Measurements from ENCODE around the gene MB21D2. TPM values are rescaled to one million over a fixed set of nuclear protein-coding genes. Genes with fewer than 3 reads are reported as not detected.

MB21D2 gene
- total RNA-seq, 1 experiment from 2014 or later: 26.0 TPM

GRCh38 chr3:192914848-192915247 is 2.8 kb downstream of the MB21D2 start:
- no peak for DNase-seq
- no peaks in the 10 kb centered on the region for H3K9me2 ChIP-seq (replicated peaks; ENCODE audit: low read length)
- peaks cover 30% of the 10 kb centered on the region for H4K20me1 ChIP-seq (ENCODE audit: low read length)
- H3F3A ChIP-seq (ENCODE audit: low read length, unreplicated experiment): no peaks in the 10 kb centered on the region
- peaks cover 32% of the 10 kb centered on the region for H3K4me1 ChIP-seq (ENCODE audit: insufficient read depth, low read length)
- BruUV-seq (replicated peaks): no TSS peak
- peak overlapping the region; percentile 96 for H3K9ac ChIP-seq (ENCODE audit: low read length)
- H3K36me3 ChIP-seq (ENCODE audit: low read depth, low read length): no peaks in the 10 kb centered on the region
- peak overlapping the region; percentile 15 for H3K27ac ChIP-seq (ENCODE audit: low read length)
- peak overlapping the region; percentile 99 for H3K4me3 ChIP-seq (ENCODE audit: low read length)
- no peaks in the 10 kb centered on the region for H3K27me3 ChIP-seq (ENCODE audit: low read length)
- ATAC-seq: no peak
- intact Hi-C loops (cut with micrococcal nuclease): loop anchor here (1.0 to 5.0 kb wide), 5 partner anchors 26 to 677 kb away; partner anchors contain the start of gene OPA1
- H2AFZ ChIP-seq (ENCODE audit: low read length): no peak overlapping the region
- H3K9me3 ChIP-seq (ENCODE audit: low read length): no peaks in the 10 kb centered on the region
- H3K79me2 ChIP-seq (ENCODE audit: low read length): peaks cover 86% of the 10 kb centered on the region
- ChIA-PET CTCF (interaction anchor here (0.5 to 1.4 kb wide), 10 partner anchors 26 to 353 kb away, joined by 3 to 17 read pairs (median 4); no protein-coding TSS in a partner anchor), POLR2A (ENCODE audit: unreplicated experiment) (interaction anchor here (0.7 to 1.6 kb wide), 4 partner anchors 28 to 98 kb away, joined by 3 to 8 read pairs (median 4); no protein-coding TSS in a partner anchor)
- TF ChIP-seq CTCF (conservative IDR thresholded peaks at IDR 0.05; ENCODE audit: low read depth, low read length): no peak
- no peak for TF ChIP-seq EZH2 (IDR thresholded peaks at IDR 0.05; ENCODE audit: low read length, unreplicated experiment)
- TF ChIP-seq EZH2phosphoT487 (IDR thresholded peaks at IDR 0.05; ENCODE audit: borderline replicate concordance, low read length): no peak
- peak overlapping the region; percentile 93 for H3K4me2 ChIP-seq (ENCODE audit: low read length)

- ChIA-PET CTCF (no interaction called here), POLR2A (ENCODE audit: unreplicated experiment) (interaction anchor here (0.7 kb wide), 1 partner anchor 25 kb away, joined by 4 read pairs; no protein-coding TSS in a partner anchor)
- no peak overlapping the region for H3K9ac ChIP-seq (ENCODE audit: low read length)
- H3K27ac ChIP-seq (ENCODE audit: low read length): no peak overlapping the region
- H3K4me3 ChIP-seq (ENCODE audit: low read length): no peak overlapping the region
- no peaks in the 10 kb centered on the region for H3K9me3 ChIP-seq (ENCODE audit: low read length)
- no TSS peak for BruUV-seq (replicated peaks)
- H3F3A ChIP-seq (ENCODE audit: low read length, unreplicated experiment): no peaks in the 10 kb centered on the region
- peaks cover 29% of the 10 kb centered on the region for H3K4me1 ChIP-seq (ENCODE audit: insufficient read depth, low read length)
- intact Hi-C loops (cut with micrococcal nuclease): no loop called here
- ATAC-seq (no peak), DNase-seq (no peak)
- H3K79me2 ChIP-seq (ENCODE audit: low read length): peaks cover 92% of the 10 kb centered on the region
- H3K4me2 ChIP-seq (ENCODE audit: low read length): peak overlapping the region; percentile 93
- H2AFZ ChIP-seq (ENCODE audit: low read length): no peak overlapping the region
- peaks cover 30% of the 10 kb centered on the region for H4K20me1 ChIP-seq (ENCODE audit: low read length)
- H3K36me3 ChIP-seq (ENCODE audit: low read depth, low read length): no peaks in the 10 kb centered on the region
- H3K9me2 ChIP-seq (replicated peaks; ENCODE audit: low read length): no peaks in the 10 kb centered on the region
- TF ChIP-seq CTCF (conservative IDR thresholded peaks at IDR 0.05; ENCODE audit: low read depth, low read length): no peak
- no peak for TF ChIP-seq EZH2 (IDR thresholded peaks at IDR 0.05; ENCODE audit: low read length, unreplicated experiment)
- TF ChIP-seq EZH2phosphoT487 (IDR thresholded peaks at IDR 0.05; ENCODE audit: borderline replicate concordance, low read length): no peak
- H3K27me3 ChIP-seq (ENCODE audit: low read length): no peaks in the 10 kb centered on the region
Observed at GRCh38 chr3:192913540-192913939, 4.1 kb downstream of the MB21D2 start.

DNA sequence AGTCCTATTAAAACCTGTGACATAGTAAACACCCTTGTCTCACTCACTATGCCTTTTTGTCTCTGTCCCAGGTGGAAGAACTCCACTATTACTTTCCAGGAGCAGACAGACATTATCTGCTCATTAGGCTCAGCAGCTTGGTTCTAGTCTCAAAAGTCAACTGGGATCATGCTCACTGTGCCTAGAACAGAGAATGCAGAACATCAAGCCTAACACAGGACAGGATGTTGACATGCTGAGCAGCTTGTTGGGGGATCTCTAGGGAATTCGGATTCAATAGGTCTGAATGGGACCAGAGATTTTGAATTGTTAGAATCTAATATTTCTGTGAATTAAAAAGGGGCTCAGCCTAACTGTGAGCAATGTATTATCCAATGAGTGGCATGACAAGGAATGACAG is 6.4 kb downstream of the MB21D2 start:
- H3K27ac ChIP-seq (ENCODE audit: low read length): no peak overlapping the region
- ChIA-PET POLR2A (ENCODE audit: unreplicated experiment) (no interaction called here), CTCF (no interaction called here)
- H4K20me1 ChIP-seq (ENCODE audit: low read length): peaks cover 25% of the 10 kb centered on the region
- DNase-seq (no peak), ATAC-seq (no peak)
- H3K9ac ChIP-seq (ENCODE audit: low read length): no peak overlapping the region
- peaks cover 98% of the 10 kb centered on the region for H3K79me2 ChIP-seq (ENCODE audit: low read length)
- TF ChIP-seq CTCF (conservative IDR thresholded peaks at IDR 0.05; ENCODE audit: low read depth, low read length) (no peak), EZH2 (IDR thresholded peaks at IDR 0.05; ENCODE audit: low read length, unreplicated experiment) (no peak), EZH2phosphoT487 (IDR thresholded peaks at IDR 0.05; ENCODE audit: borderline replicate concordance, low read length) (no peak)
- H3K4me1 ChIP-seq (ENCODE audit: insufficient read depth, low read length): peaks cover 50% of the 10 kb centered on the region
- H3K27me3 ChIP-seq (ENCODE audit: low read length): no peaks in the 10 kb centered on the region
- no peaks in the 10 kb centered on the region for H3F3A ChIP-seq (ENCODE audit: low read length, unreplicated experiment)
- no peak overlapping the region for H3K4me3 ChIP-seq (ENCODE audit: low read length)
- H2AFZ ChIP-seq (ENCODE audit: low read length): no peak overlapping the region
- H3K9me2 ChIP-seq (replicated peaks; ENCODE audit: low read length): no peaks in the 10 kb centered on the region
- BruUV-seq (replicated peaks): no TSS peak
- no peak overlapping the region for H3K4me2 ChIP-seq (ENCODE audit: low read length)
- 0 out of 2 replicates have a peak, but pooled peaks cover 4% of the 10 kb centered on the region for H3K36me3 ChIP-seq (ENCODE audit: low read depth, low read length)
- H3K9me3 ChIP-seq (ENCODE audit: low read length): no peaks in the 10 kb centered on the region
- intact Hi-C loops (cut with micrococcal nuclease): no loop called here
